DLD1 (cell line): ENCODE data around the gene SP3.

Experiments
- in situ Hi-C: cut with HindIII; loops from 2 replicates; pipeline ENCODE4 v1.10.0; 2017; ENCODE audit warnings: low sequenced_read_pairs

The SP3 gene

DNA sequence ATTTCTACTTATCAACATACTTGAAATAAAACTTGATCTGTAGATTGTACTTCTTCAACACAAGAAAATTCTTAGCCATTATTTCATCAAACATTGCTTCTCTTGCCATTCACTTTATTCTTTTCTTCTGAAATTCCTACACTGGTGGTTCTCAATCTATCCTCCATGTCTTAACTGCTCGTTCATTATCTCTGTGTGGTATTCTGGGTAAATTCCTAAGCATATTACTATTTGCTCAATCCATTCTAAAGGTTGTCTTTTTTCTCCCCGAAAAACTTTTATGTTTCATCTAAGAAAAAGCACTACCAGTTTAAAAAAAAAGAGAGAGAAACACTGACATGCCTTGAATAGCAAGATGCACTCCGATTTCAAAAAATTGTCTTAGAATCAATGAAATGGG, 18.0 kb downstream of the SP3 start:
- in situ Hi-C loops, result no loop called here

DNA sequence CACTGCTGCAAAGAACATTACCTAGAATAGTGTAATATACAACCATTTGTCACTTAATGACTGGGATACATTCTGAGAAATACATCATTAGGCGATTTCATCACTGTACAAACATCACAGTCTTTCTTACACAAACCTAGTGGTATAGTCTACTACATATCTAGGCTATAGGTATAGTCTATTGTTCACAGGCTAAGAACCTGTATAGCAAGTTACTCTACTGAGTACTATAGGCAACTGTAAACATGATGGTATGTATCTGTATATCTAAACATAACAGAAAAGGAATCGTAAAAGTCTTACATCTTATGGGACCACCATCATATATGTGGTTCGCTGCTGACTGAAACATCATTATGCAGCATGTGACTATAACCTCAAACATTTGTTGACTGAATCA, 21.4 kb downstream of the SP3 start:
- in situ Hi-C loops, result no loop called here

DNA sequence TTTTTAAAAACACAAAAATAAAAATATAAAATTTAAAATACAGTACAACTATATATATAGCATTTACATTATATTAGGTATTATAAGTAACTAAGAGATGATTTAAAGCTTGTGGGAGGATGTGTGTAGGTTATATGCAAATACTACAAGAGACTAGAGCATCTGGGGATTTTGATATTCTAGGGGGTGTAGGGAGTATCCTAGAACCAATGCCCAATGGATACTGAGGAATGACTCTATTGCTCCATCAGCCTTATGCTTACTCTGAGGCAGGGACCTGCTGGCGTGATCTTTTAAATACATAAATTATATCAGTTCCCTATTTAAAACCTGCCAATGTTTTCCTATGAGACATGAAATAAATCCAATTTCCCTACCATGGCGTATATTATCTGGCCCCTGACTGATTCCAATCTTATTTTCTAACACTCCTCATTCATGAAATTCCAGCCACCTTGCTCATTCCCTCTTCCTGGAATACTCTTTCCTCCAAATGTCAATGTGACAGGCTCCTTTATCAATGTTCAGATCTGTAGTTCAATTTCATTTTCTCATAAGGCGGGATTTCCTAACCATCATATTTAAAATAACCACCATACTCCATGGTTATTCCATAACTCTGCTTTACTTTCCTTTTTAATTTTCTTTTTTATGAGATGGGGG, 22.2 kb downstream of the SP3 start:
- in situ Hi-C loops, result no loop called here

DNA sequence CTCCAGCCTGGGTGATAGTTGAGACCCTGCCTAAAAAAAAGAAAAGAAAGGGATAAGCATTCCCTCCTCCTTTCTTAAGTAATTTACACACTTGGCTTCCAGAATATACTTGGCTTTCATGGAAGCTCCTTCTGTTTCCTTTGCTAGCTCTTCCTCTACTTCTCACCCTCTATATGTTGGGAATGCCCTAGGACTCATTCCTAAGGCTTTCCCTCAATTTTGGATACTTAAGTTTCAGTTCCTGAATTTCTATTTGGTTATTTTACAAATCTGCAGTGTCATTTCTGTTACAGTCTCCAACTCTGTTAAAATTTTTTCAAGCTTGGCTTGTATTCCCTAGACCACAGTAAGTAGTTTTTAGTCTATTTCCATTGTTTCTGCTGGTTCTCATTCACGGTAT, 23.6 kb downstream of the SP3 start:
- in situ Hi-C loops, result no loop called here

DNA sequence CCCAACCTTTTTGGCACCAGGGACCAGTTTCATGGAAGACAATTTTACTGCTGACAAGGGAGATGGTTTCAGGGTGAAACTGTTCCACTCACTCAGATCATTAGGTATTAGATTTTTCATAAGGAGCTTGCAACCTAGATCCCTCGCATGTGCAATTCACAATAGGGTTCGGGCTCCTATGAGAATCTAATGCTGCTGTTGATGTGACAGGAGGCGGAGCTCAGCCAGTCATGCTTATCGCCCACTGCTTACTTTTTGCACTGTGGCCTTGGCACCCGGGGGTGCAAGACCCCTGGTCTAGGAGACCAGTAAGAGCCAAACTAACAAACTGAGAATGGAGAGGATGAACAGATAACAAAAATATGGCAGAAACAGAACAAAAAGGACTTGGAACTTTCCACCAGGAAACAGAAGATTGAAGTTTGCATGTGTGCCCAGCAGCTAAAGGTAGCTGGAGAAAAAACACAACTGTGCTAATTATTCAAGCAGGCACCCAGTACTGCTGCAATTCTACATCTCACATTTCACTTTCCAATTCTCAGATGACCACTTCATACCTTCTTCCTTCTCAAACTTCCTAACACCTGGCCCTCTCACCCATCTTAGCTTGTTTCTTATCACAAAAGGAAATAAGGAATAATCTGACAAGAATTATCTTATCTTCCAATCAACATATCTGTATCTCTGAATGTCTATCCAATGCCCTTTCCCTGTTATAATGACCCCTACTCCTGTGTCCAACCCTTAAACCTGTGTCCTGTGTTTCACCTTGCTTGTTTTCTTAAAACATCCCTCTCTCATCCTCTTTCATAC, 24.8 kb downstream of the SP3 start:
- in situ Hi-C loops, result no loop called here

DNA sequence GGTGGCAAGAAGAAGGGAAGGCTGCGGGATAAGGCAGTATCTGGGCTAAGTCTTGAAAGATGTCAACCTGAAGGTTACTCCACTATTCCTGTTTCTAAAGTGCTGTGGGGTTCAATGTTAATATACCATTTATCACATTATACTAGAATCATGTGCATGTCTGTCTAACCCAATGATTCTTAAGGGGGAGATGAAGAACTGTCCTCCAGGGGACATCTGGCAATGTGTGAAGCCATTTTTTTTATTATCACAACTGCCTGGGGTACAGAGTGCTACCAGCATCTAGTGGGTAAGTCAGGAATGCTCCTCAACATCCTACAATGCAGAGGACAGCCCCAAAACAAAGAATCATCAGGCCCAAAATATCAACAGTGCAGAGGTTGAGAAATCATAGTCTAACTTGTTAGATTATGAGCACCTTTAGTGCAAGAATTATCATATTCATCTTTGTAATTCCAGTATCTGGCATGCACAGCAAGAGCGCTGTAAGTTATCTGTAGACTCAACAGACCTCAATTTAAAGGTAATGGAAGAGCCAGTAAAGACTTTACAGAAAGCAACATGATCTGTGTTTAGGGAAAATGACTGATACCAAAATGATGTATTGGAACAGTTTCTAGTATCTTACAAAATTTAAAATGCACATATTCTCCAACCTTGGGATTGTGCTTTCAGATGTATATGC, 26.3 kb downstream of the SP3 start:
- in situ Hi-C loops, result no loop called here

DNA sequence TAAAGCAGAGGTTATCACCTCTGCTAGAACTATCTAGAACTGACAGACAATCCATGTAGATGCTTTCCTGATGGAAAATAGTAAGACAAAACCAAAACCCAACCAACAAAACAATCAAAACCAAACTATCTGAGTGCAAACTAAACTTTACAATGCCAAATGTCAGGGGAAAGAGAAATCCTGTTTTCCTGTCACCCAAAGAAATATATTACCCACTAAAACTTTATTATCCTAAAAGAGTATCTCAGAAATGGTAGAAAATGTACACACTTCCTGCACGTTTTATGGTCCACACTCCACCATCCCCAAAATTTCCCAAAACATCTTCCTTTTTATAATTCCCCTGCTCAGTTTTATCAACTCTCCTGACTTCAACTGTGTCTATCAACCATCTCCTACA, 29.9 kb downstream of the SP3 start:
- in situ Hi-C loops, result no loop called here

DNA sequence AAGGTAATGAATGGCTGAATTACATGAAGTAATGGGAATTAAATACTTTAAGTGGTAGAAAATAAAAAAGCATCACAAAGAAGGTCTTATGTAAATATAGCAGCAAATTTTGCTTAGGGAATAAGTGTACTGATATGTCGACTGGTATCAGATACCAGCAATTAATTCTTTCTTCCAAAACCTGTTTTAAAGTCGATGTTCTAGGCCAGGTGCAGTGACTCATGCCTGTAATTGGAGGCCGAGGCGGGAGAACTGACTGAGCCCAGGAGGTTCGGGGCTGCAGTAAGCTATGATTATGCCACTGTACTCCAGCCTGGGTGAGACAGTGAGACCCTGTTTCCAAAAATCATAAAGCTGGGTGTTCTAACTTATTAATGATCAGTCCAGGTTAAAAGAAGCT, 30.3 kb downstream of the SP3 start:
- in situ Hi-C loops, result no loop called here

DNA sequence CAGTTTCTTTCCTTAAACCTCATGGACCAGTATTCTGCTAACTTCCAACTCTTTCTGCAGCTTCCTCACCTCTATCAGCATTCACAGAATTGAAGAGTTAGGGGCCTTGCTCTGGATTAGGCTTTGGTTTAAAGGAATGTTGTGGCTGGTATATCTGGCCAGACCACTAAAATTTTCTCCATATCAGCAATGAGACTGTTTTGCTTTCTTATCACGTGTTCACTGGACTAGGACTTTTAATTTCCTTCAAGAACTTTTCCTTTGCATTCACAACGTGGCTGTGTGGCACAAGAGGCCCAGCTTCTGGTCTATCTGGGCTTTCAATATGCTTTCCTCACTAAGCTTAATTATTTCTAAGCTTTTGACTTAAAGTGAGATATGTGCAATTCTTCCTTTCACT, 33.4 kb downstream of the SP3 start:
- in situ Hi-C loops, result no loop called here

DNA sequence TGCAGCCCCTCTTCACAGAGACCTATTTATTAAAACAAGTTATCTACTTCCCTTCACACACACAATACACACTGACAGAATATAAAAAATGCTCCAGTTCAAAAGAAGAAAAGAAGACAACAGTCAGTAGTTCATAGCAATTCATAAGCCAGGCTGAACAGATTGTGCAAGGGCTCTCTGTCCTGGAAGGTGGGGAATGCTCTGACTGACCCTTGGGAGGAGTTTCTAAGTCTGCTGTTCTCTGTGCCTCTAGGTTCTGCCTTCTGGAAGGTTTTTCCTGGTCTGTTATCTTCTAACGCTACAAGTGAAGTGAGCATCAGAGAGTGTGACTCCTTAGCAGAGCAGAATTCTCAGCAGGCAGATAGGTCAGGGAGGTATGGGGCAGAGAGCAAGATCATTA, 35.7 kb downstream of the SP3 start:
- in situ Hi-C loops, result no loop called here

DNA sequence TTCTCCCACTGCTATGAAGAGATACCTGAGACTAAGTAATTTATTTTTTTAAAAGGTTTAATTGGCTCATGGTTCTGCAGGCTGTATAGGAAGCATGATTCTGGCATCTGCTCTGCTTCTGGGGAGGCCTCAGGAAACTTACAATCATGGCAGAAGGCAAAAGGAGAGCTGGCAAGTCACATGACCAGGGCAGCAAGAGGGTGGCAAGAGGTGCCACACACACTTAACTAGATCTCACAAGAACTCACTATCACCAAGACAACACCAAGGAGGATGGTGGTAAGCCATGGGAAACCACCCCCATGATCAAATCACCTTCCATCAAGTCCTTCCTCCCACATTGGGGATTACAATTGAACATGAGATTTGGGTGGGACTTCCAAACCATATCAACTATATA, 38.3 kb downstream of the SP3 start:
- in situ Hi-C loops, result no loop called here

DNA sequence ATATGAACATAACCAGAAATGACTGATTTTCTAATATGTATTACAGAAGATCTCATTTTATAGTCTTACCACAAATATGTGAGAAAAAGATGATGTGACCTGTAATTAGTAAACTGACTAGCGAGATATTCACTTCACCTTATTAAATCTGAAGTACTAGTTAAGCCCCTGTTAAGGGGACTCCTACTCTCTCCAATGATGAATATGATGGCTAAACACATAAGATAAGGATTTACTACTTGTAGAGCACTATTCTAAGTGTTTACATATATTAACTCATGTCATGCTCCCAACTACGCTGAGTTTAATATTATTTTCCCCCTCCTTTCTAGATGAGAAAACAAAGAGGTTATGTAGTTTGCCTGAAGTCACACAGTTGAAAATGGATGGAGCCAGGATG, 40.9 kb downstream of the SP3 start:
- in situ Hi-C loops, result no loop called here

DNA sequence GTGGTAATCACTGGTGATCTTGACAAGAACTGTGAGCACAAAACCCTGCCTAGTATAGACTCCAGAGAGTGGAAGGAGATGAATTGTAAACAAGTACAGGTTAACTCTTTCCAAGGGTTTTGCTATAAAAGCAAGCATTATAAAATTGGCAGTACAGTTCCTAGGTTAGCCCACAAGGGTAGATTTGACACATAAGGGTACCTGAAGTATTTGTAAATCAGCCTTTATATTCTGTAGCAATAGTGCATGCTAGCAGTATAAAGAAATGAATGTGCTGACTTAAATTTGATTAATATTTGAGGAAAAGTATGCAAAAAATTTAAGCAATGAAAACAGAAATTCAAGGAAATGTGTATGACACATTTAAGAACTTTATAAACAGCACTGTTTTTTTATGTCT, 42.4 kb downstream of the SP3 start:
- in situ Hi-C loops, result no loop called here

DNA sequence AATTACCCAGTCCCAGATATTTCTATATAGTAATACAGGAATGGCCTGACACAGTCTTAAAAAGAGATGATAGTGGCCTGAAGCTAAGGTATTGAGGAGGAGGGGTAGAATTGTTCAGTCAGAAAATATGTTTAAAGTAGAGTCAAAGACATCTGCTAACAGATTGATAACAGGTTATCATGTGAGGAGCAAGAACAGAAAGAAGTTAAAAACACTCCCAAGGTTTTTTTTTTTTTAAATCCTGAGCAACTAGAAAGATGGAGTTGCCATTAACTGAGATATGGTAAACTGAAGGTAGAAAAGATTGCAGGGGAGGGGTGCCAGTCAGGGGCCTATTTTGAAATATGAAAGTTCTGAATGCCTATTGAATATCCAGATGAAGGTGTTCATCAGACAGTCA, 43.1 kb downstream of the SP3 start:
- in situ Hi-C loops, result no loop called here

DNA sequence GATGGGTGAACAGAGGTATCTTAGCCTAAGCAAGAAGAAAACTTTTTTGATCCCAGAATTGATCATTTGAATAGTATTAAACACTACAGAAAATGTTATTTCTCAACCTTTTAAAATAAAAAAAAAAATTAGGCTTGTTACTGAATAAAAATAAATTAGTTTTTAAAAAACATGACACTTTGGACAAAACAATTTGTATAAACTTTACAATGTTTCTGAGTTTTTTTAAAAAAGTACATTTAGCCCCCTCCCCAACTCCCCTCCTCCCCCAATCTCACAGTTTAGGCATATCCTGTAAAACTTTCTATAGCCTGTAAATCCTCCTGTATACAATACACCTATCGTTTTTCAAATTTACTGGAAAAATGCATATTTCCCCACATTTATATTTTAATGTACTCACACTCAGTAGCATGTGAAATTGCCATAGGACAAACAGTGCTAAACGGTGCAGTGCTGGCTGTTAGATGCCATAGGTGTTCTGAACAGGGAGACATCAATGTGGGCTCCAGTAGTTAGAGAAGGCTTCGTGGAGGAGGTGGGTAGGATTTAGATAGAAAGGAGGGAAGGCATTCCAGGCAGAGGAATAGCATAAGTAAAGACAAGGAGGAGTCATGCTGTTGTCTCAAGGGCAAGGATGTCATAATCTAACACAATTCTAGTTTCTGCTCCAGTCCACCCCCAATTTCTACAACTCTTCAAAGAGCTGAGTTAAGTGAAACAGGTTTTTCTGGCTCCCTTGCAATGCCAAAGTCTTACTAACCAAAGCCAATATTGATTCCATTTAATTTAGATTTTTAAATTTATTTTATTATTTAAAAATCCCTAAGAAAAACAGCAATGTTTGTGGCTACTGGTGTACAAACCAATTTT, 50.9 kb downstream of the SP3 start:
- in situ Hi-C loops, result no loop called here

DNA sequence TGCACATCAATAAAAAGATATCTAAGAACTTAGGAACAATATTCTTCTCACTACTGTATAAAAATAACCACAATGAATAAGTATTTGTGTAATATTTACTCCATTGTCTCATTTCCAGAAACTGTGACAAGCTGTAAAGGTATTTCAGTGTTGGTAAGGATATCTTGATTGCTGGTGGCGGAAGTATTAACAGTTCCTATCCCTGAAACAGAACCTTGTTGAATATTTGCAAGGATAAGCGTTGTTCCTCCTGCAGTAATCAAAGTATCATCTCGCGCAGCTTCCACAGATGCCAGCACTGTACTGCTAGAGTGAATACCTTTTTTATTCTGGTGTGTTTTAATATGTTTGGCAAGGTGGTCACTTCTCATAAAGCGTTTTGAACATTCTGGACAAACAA, 55.3 kb downstream of the SP3 start:
- in situ Hi-C loops, result no loop called here

DNA sequence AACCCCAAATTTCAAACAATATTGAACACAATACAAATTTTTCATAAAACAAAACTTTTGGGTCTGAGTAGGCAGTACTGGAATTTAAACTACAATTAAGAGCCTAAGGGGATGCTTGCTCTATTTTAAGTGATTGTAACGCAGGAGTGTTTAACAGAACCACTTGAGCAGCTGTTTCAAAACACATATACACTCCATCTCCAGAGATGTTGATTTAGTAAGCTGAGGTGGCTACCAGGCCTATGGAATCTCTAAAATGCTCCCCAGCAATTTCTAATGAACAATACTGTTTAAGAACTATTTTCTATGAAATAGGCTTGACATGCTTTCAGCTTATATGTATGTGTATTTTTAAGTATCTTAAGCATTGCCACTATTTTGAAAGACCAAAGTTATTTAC, 58.5 kb downstream of the SP3 start:
- in situ Hi-C loops, result no loop called here

DNA sequence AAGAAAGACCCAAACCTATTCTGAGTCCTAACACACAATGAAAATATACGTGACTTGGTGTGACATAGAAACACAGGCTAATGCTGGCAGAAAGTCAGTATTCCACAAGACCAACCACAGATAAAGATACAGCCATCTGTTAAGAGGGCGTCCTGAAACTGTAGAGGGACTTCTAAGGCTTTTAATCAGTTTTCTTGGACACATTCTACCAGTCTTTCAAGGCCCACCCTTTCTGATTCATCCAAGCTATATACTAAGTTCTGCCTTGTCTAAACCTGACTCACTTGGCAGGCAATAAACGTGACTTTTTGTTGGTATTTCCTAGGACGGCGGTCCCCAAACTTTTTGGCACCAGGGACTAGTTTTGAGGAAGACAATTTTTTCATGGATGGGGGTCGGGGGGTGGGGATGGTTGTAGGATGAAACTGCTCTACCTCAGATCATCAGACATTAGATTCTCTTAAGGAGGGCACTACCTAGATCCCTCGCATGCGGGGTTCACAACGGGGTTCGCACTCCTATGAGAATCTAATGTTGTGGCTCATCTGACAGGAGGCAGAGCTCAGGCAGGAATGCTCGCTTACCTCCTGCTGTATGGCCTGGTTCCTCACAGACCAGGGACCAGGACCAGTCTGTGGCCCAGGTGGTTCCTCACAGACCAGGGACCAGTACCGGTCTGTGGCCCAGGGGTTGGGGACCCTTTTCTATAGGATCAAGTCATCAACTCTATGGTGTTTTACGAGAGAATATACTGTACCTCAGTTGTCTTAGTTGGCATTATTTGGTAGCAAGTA, 61.4 kb downstream of the SP3 start:
- in situ Hi-C loops, result no loop called here

DNA sequence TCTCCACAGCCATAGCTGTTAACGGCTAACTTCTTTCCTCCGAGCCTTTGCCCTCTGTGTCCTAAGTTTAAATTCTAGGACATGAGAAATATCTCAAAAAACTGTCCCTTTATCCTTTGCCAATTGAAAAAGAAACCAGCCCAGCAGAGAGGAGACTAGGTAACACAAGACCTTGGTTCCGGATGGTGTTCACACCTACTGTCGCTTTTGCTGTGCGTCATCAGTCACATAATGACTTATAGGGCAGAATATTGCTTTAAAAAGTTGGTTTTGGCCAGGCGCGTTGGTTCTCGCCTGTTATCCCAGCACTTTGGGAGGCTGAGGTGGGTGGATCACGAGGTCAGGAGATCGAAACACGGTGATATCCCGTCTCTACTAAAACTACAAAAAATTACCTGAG, 66.2 kb downstream of the SP3 start:
- in situ Hi-C loops, result no loop called here

DNA sequence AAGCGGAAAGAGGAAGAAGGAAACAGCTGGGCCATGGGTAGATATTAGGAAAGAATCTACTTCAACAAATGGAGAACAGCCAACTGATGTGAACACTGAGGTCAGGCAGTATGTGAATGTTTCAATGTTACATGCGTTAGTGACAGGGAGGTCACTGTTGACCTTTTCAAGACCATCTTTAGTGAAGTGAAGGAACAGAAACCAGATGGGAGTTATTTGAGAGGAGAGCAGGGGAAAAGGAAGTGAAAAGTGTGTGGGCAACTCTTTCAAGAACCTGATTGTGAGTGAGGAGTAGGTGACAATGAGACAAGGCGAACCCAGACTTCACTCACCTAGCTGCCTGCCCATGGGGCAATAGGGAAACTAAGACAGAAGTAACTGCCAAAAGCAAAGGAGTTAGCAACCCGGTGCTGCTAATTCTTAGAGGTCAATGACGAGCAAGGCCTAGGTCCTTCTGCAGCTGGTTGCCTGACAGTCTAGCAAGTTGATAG, 67.0 kb downstream of the SP3 start:
- in situ Hi-C loops, result no loop called here
